ENCODE results near the gene PLCB3.

GRCh38 chr11:64204464-64204989, 46.8 kb upstream of the PLCB3 start:
- no peak for TF ChIP-seq EZH2 (IDR thresholded peaks at IDR 0.05; ENCODE audit: borderline replicate concordance, low read depth, low read length, severe bottlenecking)
- TF ChIP-seq POLR2AphosphoS5 (IDR thresholded peaks at IDR 0.05; ENCODE audit: insufficient read depth, low read depth, low read length): peak; percentile 70
- TF ChIP-seq, protein P1, sequence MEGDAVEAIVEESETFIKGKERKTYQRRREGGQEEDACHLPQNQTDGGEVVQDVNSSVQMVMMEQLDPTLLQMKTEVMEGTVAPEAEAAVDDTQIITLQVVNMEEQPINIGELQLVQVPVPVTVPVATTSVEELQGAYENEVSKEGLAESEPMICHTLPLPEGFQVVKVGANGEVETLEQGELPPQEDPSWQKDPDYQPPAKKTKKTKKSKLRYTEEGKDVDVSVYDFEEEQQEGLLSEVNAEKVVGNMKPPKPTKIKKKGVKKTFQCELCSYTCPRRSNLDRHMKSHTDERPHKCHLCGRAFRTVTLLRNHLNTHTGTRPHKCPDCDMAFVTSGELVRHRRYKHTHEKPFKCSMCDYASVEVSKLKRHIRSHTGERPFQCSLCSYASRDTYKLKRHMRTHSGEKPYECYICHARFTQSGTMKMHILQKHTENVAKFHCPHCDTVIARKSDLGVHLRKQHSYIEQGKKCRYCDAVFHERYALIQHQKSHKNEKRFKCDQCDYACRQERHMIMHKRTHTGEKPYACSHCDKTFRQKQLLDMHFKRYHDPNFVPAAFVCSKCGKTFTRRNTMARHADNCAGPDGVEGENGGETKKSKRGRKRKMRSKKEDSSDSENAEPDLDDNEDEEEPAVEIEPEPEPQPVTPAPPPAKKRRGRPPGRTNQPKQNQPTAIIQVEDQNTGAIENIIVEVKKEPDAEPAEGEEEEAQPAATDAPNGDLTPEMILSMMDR (IDR thresholded peaks at IDR 0.05; ENCODE audit: extremely low read depth in 1 of 2, insufficient read depth in 1 of 2, low read depth in 1 of 2, low read length in 2 of 2): peak; percentile 82 to 84
- no peak for TF ChIP-seq JUN (IDR thresholded peaks at IDR 0.05; ENCODE audit: borderline replicate concordance, insufficient read depth, insufficient read length, low read depth)
- TF ChIP-seq POLR2A (IDR thresholded peaks at IDR 0.05; ENCODE audit: low read depth, low read length): peak; percentile 27
- TF ChIP-seq GATA2 (IDR thresholded peaks at IDR 0.05; ENCODE audit: insufficient read depth, insufficient read length, low read depth, low read length): no peak

Measured in endothelial cell of umbilical vein (primary cell).